ENCODE data around the gene HSPBP1.

GRCh38 chr19:55232286-55232602 is 47.7 kb downstream of the HSPBP1 start:
- no peak for TF ChIP-seq CTCF (conservative IDR thresholded peaks at IDR 0.05; ENCODE audit: low read depth, low read length)
- TF ChIP-seq EZH2 (IDR thresholded peaks at IDR 0.05; ENCODE audit: borderline replicate concordance, low read depth, low read length, poor library complexity, severe bottlenecking) = no peak

Data from A673 (cell line).